Measurements from ENCODE around the gene VSIG8. TPM values are rescaled to one million over a fixed set of nuclear protein-coding genes. Genes with fewer than 3 reads are reported as not detected.

VSIG8 gene
- total and polyA plus RNA-seq, 12 donors = 0.44 TPM; not detected in 11

DNA sequence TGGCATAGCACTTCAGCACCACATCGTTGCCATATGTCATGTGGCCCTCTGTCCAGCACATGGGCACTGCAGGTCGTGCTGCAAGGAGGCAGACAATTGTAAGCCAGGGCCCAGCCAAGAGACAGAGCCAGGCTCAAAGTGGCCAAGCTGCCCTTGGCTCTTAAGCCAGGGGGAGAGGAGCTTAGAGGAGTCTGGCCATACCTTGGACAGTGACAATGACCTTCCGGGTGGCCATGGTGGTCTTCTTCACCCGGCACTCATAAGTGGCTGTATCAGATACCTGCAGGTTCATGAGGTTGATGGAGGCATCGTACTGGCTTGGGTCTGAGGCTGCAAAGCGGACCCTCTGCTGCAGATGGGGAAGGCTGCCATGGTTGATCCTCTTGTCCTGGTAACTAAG is 4.6 kb downstream of the VSIG8 start:
- no peak overlapping the region for H3K27ac ChIP-seq
- H3K4me3 ChIP-seq = no peak overlapping the region
- ATAC-seq (no peak), DNase-seq (no peak)
- intact Hi-C loops (cut with DNase I) = loop anchor here in 2 of 10 donors (2.0 to 10.0 kb wide), 3 partner anchors 19 to 67 kb away; partner anchors contain the start of gene TAGLN2 (in 1 of the 2)
- H3K36me3 ChIP-seq = peaks cover 0 to 8% (median 0%) of the 10 kb centered on the region in 9 donors
- TF ChIP-seq, protein P1, sequence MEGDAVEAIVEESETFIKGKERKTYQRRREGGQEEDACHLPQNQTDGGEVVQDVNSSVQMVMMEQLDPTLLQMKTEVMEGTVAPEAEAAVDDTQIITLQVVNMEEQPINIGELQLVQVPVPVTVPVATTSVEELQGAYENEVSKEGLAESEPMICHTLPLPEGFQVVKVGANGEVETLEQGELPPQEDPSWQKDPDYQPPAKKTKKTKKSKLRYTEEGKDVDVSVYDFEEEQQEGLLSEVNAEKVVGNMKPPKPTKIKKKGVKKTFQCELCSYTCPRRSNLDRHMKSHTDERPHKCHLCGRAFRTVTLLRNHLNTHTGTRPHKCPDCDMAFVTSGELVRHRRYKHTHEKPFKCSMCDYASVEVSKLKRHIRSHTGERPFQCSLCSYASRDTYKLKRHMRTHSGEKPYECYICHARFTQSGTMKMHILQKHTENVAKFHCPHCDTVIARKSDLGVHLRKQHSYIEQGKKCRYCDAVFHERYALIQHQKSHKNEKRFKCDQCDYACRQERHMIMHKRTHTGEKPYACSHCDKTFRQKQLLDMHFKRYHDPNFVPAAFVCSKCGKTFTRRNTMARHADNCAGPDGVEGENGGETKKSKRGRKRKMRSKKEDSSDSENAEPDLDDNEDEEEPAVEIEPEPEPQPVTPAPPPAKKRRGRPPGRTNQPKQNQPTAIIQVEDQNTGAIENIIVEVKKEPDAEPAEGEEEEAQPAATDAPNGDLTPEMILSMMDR (IDR thresholded peaks at IDR 0.05) = no peak
- 91 to 95% methylated on average over 6 of the region's 6 CpGs for WGBS, 2 donors
- peaks cover 0 to 26% (median 17%) of the 10 kb centered on the region in 9 donors for H3K4me1 ChIP-seq
- no peaks in the 10 kb centered on the region for H3K27me3 ChIP-seq
- H3K9me3 ChIP-seq = no peaks in the 10 kb centered on the region

GRCh38 chr1:159856576-159856975 is 5.9 kb downstream of the VSIG8 start:
- Histone ChIP-seq H3K9me3 (no peaks in the 10 kb centered on the region), H3K27me3 (no peaks in the 10 kb centered on the region), H3K4me3 (no peak overlapping the region), H3K36me3 (peaks cover 0 to 7% (median 0%) of the 10 kb centered on the region in 9 donors), H3K4me1 (peaks cover 0 to 26% (median 20%) of the 10 kb centered on the region in 9 donors), H3K27ac (no peak overlapping the region)
- intact Hi-C loops (cut with DNase I) = loop anchor here in 2 of 10 donors (5.0 to 10.0 kb wide), 2 partner anchors 66 to 68 kb away; partner anchors contain the start of gene TAGLN2 (in 1 of the 2)
- TF ChIP-seq, protein P1 (IDR thresholded peaks at IDR 0.05) = no peak
- WGBS, 2 donors = 91 to 96% methylated on average over 1 of the region's 1 CpG
- DNase-seq = no peak
- ATAC-seq = no peak

DNA sequence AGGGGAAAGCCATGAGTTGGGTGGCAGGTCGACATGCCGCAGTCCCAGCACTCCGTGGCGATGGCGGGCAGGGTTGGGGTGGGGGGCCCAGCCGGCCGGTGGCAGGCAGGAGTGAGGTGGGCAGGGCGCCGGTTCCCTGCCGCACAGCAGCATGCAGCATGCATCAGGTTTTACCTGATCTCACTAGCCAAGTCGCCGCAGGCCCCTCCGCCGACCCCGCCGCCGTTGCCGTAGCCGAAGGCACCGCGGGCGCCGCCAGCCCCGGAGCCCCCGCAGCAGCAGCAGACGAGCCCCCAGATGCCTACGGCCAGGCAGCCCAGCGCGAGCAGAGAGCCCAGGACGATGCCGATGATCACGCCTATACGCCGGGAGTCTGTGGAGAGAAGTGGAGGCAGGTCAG is 6.7 kb downstream of the VSIG8 start:
- Histone ChIP-seq H3K4me3 (peak overlapping the region in 4 of 10 donors; percentile 63 to 96 (median 76)), H3K36me3 (peaks cover 0 to 2% (median 0%) of the 10 kb centered on the region in 9 donors), H3K4me1 (peaks cover 0 to 26% (median 20%) of the 10 kb centered on the region in 9 donors), H3K27me3 (no peaks in the 10 kb centered on the region), H3K27ac (peak overlapping the region in 3 of 10 donors; percentile 99), H3K9me3 (no peaks in the 10 kb centered on the region)
- intact Hi-C loops (cut with DNase I) = loop anchor here in 2 of 10 donors (5.0 to 10.0 kb wide), 2 partner anchors 67 to 69 kb away; partner anchors contain the start of gene TAGLN2 (in 1 of the 2)
- ATAC-seq (no peak), DNase-seq (no peak)
- WGBS, 2 donors = 83 to 87% methylated on average over 30 to 34 of the region's 34 CpGs
- TF ChIP-seq, protein P1 (IDR thresholded peaks at IDR 0.05) = no peak

- intact Hi-C loops (cut with DNase I) = loop anchor here in 6 of 10 donors (5.0 to 10.0 kb wide), 5 partner anchors 38 to 73 kb away; partner anchors contain the start of gene TAGLN2 (in 4 of the 6)
- ATAC-seq (peak; percentile 95 to 99 (median 96)), DNase-seq (peak; percentile 88 to 91)
- 0 to 1% methylated on average over 48 to 59 of the region's 59 CpGs for WGBS, 2 donors
- H3K4me3 ChIP-seq = peak overlapping the region; percentile 63 to 96 (median 76)
- H3K36me3 ChIP-seq = peaks cover 0 to 2% (median 0%) of the 10 kb centered on the region in 9 donors
- no peaks in the 10 kb centered on the region for H3K9me3 ChIP-seq
- peaks cover 0 to 32% (median 19%) of the 10 kb centered on the region in 9 donors for H3K4me1 ChIP-seq
- H3K27ac ChIP-seq = peak overlapping the region; percentile 93 to 99 (median 98)
- TF ChIP-seq, protein P1 (IDR thresholded peaks at IDR 0.05) = peak in 3 of 9 donors; percentile 26 to 44 (median 26)
- H3K27me3 ChIP-seq = no peaks in the 10 kb centered on the region
Measured at GRCh38 chr1:159854693-159855192, 7.7 kb downstream of the VSIG8 start.
